Progenitor cell of endocrine pancreas (in vitro differentiated cells): Measurements from ENCODE around the gene LGALS3BP. TPM values are rescaled to one million over a fixed set of nuclear protein-coding genes. Genes with fewer than 3 reads are reported as not detected.

Experiments
- DNase-seq: peaks from one replicate; pipeline ENCODE4 v3.0.0; 2021; ENCODE audit warnings: low spot score; ENCODE audit not compliant: unreplicated experiment
- H3K27ac Mint-ChIP-seq: 2 replicates; pipeline ENCODE4 v1.8.0; 2021; ENCODE audit warnings: mild to moderate bottlenecking, moderate library complexity, mixed read lengths
- H3K27me3 Mint-ChIP-seq: 2 replicates; pipeline ENCODE4 v1.8.0; 2021; ENCODE audit warnings: mixed read lengths
- H3K36me3 Mint-ChIP-seq: 2 replicates; pipeline ENCODE4 v1.8.0; 2022; ENCODE audit warnings: mixed read lengths; ENCODE audit not compliant: insufficient read depth
- H3K4me1 Mint-ChIP-seq: 2 replicates; pipeline ENCODE4 v1.8.0; 2021; ENCODE audit warnings: low read depth, mixed read lengths
- H3K4me3 Mint-ChIP-seq: 2 replicates; pipeline ENCODE4 v1.8.0; 2021; ENCODE audit warnings: low read depth, mild to moderate bottlenecking, moderate library complexity, mixed read lengths
- H3K9me3 Mint-ChIP-seq: 2 replicates; pipeline ENCODE4 v1.8.0; 2021; ENCODE audit warnings: low read depth, mixed read lengths
- CTCF ChIP-seq: fragments of 200-600 bp; sonication (generic); IDR thresholded peaks from one replicate; pipeline ENCODE4 v1.5.0; 2021; ENCODE audit warnings: antibody characterized with exemption, mild to moderate bottlenecking; ENCODE audit not compliant: unreplicated experiment
- total RNA-seq: library from RNA; stranded (reverse); gene quantifications from 2 replicates; pipeline ENCODE4 v1.2.1, GENCODE V29; 2021

LGALS3BP gene
- total RNA-seq, 1 donor from 2014 or later = 72.5 TPM

- no peaks in the 10 kb centered on the region for H3K9me3 Mint-ChIP-seq
- no peaks in the 10 kb centered on the region for H3K27me3 Mint-ChIP-seq
- H3K4me3 Mint-ChIP-seq = peak overlapping the region; percentile 19
- H3K27ac Mint-ChIP-seq = no peak overlapping the region
- DNase-seq = no peak
- no peaks in the 10 kb centered on the region for H3K36me3 Mint-ChIP-seq
- peaks cover 16% of the 10 kb centered on the region for H3K4me1 Mint-ChIP-seq
- TF ChIP-seq CTCF = no peak
Observed at GRCh38 chr17:79006794-79007503, 27.2 kb upstream of the LGALS3BP start.

- DNase-seq = no peak
Observed at GRCh38 chr17:79006046-79006445, 26.3 kb upstream of the LGALS3BP start.

GRCh38 chr17:79005063-79005861, 25.5 kb upstream of the LGALS3BP start:
- no peak for TF ChIP-seq CTCF
- H3K36me3 Mint-ChIP-seq = peaks cover 1% of the 10 kb centered on the region
- no peaks in the 10 kb centered on the region for H3K9me3 Mint-ChIP-seq
- no peaks in the 10 kb centered on the region for H3K27me3 Mint-ChIP-seq
- DNase-seq = no peak
- peaks cover 14% of the 10 kb centered on the region for H3K4me1 Mint-ChIP-seq
- no peak overlapping the region for H3K27ac Mint-ChIP-seq
- H3K4me3 Mint-ChIP-seq = no peak overlapping the region

More at GRCh38 chr17:79006046-79006445, 26.3 kb upstream of the LGALS3BP start:
- H3K27me3 Mint-ChIP-seq = no peaks in the 10 kb centered on the region
- H3K27ac Mint-ChIP-seq = no peak overlapping the region
- no peaks in the 10 kb centered on the region for H3K36me3 Mint-ChIP-seq
- no peaks in the 10 kb centered on the region for H3K9me3 Mint-ChIP-seq
- H3K4me1 Mint-ChIP-seq = peaks cover 16% of the 10 kb centered on the region
- TF ChIP-seq CTCF = no peak
- no peak overlapping the region for H3K4me3 Mint-ChIP-seq

- H3K4me3 Mint-ChIP-seq = no peak overlapping the region
- H3K36me3 Mint-ChIP-seq = peaks cover 4% of the 10 kb centered on the region
- TF ChIP-seq CTCF = no peak
- peaks cover 6% of the 10 kb centered on the region for H3K4me1 Mint-ChIP-seq
- H3K27me3 Mint-ChIP-seq = no peaks in the 10 kb centered on the region
- no peak for DNase-seq
- H3K9me3 Mint-ChIP-seq = no peaks in the 10 kb centered on the region
- H3K27ac Mint-ChIP-seq = no peak overlapping the region
Observed at GRCh38 chr17:79003661-79004411, 24.1 kb upstream of the LGALS3BP start.
